Stimulated activated CD4-positive, alpha-beta T cell treated with anti-CD3 and anti-CD28 coated beads, Interleukin-4, amount 100 ng/mL, for 48 hours (primary cell): Measurements from ENCODE around the gene IDH3B.

ENCODE experiments used
- DNase-seq, 2 donors: peaks; one replicate each; pipeline ENCODE4 v3.0.0-alpha.2; 2020; ENCODE audit warnings: low read depth in 2 of 2

Gene IDH3B

DNA sequence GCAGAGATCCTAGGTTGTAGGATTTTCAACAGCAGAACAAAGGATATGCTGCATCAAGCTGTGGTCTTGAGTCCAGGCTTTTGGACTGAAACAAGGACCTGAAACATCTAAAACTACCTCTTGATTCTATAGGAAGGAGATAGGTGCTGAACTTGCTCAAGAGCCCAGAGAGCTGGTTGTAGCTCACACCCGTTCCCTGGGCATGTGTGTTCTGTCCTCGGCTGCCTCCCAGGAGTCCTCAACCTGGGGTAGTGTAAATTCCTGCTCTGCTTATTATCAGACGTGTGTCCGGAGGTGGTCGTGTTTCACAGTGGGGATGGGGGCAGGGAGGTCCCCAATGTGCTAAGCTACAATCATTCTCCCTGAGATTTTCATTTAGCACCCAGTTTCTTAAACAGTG lies 6.8 kb downstream of the IDH3B start:
- no peak for DNase-seq

DNA sequence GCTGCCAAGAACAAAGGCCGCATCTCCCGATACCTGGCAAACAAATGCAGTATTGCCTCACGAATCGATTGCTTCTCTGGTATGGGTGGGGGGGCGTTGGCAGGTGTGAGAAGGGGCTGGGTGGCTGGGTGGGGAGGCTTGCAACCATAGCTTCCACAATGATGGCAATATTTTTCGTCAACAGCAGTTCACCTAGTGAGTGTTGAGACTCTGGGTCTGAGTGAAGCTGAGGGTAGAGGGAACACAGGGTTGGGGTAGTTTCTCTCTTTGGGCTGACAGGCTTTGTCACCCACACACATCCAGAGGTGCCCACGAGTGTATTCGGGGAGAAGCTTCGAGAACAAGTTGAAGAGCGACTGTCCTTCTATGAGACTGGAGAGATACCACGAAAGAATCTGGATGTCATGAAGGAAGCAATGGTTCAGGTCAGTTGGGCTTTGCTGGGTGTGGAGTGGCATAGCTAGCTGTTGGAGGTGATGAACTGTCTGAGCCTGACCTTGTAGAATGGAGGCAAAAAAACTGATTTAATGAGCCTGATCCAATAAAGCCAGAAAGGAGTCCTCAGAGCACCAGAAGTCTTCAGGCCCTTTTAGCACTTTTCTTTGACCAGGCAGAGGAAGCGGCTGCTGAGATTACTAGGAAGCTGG lies 7.4 kb downstream of the IDH3B start:
- DNase-seq: no peak

DNA sequence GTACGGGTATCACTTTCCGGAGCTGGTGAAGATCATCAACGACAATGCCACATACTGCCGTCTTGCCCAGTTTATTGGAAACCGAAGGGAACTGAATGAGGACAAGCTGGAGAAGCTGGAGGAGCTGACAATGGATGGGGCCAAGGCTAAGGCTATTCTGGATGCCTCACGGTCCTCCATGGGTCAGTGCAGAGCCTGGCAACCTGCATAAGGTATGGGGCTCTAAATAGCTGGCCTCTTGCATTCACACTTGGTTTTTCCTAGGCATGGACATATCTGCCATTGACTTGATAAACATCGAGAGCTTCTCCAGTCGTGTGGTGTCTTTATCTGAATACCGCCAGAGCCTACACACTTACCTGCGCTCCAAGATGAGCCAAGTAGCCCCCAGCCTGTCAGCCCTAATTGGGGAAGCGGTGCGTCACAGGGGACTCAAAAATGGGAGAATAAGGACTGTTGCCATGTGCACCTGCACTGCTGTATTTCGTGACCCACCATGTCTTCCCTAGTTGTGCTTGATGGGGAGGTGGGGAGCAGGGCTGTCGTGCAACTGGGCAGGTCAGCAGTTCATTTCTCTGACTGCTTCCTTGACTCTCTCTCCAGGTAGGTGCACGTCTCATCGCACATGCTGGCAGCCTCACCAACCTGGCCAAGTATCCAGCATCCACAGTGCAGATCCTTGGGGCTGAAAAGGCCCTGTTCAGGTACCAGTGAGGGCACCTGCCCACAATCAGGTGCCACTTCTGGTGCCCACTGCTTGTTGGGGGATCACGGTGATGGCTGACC lies 8.5 kb downstream of the IDH3B start:
- no peak for DNase-seq

DNA sequence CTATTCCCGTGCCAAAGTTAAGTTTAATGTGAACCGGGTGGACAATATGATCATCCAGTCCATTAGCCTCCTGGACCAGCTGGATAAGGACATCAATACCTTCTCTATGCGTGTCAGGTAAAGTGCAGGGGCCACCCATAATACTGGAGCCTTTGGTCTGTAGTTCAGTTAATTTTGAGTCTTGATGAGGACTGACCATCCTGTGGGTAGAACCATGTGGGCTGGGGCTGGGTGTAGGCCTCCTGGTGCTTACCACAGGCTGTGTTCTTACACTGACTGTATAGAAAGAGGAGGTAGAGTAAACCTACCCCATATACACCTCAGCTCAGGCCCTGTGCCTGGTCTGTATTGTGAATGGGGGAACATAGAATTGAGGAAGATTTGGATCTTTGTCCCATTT lies 9.2 kb downstream of the IDH3B start:
- DNase-seq: no peak

DNA sequence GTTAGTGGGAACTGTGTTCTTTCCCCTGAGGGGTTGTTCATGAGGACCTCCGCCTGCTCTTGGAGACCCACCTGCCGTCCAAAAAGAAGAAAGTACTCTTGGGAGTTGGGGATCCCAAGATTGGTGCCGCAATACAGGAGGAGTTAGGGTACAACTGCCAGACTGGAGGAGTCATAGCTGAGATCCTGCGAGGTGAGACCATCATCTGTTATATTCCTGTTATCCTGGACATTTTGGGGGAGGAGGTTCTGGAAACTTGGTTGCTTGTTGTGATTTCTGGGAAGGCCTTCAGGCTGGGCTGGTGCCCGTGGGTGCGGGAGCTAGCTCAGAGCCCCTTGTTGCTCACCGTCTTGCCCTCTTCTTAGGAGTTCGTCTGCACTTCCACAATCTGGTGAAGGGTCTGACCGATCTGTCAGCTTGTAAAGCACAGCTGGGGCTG lies 9.6 kb downstream of the IDH3B start:
- DNase-seq: no peak

DNA sequence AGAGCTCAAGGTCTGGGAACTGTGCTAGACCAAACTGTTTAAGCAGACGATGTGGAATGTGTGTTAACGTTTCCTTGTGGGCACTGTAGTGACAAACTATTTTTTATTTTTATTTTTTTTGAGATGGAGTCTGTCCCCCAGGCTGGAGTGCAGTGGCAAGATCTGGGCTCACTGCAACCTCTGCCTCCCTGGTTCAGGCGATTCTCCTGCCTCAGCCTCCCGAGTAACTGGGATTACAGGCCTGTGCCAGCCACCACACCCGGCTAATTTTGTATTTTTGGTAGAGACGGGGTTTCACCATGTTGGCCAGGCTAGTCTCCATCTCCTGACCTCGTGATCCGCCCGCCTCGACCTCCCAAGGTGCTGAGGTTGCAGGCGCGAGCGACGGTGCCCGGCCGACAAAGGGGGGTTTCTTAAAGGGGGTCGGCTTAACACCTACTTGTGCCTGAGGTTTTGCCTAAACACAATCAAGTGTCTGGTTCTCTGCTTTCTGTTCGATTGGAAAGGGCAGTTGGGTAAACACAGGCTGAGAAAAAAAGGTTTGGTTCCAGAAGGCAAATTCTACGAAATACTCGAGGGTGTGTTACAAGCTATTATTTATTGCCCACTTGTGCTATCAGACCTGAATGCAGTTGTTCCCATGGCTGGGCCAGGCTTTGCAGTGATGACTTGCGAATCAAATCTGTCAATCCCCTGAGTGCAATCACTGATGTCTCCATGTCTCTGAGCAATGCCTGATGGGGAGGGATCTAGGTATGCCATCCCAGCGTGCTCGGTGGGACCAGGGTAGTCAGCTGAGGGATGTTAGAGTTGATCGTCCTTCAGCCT lies 10.2 kb downstream of the IDH3B start:
- DNase-seq: no peak

DNA sequence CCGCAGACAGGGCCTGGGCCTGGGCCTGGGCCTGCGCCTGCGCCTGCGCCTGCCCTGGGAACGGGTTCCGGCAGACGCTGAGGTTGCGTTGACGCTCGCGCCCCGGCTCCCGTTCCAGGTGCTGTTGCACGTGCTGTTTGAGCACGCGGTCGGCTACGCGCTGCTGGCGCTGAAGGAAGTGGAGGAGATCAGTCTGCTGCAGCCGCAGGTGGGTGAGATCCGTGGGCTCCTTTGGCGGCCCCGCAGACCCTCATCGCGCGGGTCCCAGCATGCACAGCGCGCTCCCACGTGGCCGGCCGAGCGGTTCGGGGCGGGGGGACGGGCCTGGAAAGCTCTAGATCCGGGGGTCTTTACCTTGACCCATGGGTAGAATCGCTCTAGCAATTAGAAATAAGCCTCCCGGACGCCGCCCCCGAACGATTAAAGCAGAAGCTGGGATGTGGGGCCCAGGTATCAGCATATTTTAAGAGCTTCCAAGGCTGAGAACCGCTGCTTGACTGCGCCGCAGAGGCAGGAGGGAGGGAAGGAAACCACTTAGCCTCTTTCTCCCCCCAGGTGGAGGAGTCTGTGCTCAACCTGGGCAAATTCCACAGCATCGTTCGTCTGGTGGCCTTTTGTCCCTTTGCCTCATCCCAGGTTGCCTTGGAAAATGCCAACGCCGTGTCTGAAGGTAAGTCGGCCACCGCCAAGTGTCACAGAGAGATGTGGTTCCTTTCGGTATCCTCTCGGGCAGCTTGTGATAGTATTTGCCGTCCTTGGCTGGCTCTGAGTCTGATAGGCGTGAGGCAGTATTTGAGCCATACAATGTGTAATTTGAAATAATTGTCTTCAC lies 11.1 kb downstream of the IDH3B start:
- DNase-seq: peak; percentile 38 to 48

DNA sequence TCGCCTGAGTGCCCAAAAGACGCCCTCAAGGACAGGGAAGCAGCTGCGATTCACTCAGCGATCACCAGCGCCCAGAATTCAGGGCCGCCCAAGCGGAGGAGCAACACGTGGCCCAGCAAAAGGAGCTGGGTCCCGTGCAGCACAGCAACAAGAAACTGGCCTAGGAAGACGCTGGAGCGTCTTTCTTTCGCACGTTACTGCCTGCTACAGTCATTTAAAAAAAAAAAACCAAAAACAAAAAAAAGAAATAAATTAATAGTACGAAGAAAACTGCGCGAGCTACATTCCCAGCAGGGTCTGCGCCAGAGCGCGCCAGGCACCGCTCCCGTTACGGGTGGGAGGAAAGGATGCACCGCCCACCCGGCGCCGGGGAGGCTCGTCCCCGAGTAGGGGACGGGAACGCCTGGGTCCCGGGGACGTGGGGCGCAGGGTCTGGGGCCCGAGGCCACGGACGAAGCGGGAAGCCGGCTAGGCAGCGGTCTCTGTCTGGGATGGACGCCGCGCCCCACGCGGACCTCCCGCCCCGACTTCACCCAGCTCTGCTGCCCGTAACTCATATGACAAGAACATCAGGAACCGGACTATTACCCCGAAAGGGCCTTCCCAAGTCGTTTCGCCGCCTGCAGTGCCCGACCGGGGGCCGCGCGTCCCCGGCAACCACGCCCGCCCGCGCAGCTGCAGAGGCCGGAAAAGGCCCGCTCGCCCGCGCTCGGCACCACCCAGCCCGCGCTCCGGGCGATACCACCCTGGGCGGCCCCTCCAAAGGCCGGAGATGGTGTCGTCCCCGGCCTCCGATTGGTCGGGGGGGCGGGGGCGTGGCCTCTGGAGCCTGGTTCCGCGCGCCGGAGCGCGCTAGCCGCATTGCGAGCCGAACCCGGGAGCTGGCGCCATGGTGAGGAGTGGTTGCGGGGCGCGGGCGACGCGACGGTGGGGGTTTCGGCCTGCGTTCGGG lies 12.0 kb downstream of the IDH3B start, which contains the start of gene NOP56:
Gene NOP56, plus strand, starts transcription at position 861 of the 952 bp plus-strand sequence. Its CDS starts 29 bp downstream, at position 890.
- DNase-seq: peak; percentile 91 to 92

DNA sequence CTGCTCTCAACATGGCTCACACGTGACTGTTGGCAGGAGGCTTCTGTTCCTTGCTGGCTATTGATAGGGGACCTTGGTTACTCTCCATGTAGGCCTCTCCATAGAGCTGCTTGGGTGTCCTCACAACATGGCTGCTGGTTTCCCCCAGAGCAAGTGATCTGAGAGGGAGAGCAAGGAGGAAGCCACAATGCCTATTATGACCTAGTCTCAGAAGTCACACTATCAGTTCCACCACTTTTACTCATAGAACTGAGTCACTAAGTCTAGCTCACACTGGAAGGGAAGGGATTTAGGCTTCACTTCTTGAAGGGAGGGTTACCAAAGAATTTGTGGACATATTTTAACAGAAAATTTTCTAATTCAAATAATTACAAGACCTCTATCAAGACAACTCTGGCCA lies 20.3 kb downstream of the IDH3B start:
- DNase-seq: no peak

DNA sequence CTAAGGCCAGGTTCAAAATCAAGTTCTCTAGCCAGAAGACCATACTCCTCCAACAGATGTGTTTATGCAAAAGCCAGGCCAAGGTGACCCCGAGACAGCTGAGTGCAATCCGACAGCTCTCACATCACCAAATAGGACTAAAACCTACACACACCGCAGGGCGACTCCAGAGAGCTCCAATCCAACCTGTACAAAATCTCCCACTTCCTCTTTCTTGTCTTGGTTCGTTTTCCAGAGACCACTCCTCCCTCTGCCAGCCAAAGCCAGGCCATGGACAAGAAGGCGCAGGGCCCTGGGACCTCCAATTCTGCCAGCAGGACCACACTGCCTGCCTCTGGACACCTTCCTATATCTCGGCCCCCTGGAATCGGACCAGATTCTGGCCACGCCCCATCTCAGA lies 23.1 kb downstream of the IDH3B start:
- no peak for DNase-seq

DNA sequence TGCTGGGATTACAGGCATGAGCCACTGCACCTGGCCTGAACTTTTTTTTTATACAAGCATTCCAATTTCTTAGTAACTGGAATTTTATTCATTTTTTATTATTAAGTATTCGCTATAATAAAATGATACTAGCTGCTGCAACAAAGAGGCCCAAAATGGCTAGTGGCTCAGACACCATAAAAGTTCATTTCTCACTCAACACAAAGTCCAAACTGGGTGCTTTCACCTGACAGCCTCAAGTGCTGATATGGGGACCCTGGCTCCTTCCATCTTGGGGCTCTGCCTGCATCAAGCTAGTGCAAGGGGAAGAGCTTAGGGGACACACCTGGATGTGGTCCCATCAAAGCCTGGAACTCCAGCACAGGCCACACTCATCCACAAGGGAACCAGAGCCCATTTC lies 23.8 kb downstream of the IDH3B start:
- DNase-seq: no peak

DNA sequence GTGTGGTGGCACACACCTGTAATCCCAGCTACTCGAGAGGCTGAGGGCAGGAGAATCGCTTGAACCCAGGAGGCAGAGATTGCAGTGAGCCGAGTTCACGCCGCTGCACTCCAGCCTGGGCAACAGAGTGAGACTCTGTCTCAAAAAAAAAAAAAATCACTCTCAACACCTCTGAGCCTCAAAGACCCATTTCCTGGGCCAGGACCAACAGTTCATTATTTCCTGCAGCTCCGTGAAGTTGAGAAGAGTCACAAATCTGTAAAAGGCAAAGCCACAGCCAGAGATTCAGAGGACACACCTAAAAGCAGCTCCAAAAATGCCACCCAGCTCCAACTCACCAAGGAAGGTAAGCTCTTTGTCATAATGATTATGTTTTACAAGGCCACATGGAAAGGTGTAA lies 26.8 kb downstream of the IDH3B start:
- no peak for DNase-seq

DNA sequence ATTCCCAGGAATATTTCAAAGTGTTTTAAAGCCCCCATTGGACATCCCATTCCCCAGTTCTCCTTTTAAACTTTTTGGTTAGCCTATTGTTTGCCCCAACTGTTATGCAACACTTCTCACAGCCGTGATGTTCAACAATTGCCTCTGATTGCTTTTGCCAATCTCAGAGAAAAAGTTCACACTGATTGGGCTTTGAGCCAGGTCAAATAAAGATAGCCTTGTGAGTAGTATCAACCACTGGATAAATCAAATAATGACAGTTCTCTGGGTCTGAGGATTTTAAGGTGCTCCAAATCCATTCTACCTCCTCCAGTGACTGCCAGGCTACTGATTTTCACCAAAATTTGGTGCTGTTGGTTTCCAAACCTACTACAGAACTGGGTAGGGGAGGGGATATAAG lies 30.6 kb downstream of the IDH3B start:
- DNase-seq: no peak

DNA sequence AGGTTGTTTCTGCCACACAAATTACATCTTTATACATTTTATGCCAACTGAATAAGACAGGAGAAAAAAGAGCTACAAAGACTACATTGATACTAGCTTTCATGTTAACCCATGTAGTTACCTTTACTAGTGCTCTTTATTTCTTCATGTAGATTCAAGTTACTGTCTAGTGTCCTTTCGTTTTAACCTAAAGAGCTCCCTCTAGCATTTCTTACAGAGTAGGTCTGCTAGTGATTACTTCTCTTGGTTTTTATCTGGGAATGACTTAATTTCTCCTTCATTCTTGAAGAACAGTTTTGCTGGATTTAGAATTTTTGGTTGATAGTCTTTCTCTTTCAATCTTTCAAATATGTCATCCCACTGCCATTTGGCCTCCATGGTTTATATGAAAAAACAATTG lies 32.8 kb downstream of the IDH3B start:
- DNase-seq: no peak

DNA sequence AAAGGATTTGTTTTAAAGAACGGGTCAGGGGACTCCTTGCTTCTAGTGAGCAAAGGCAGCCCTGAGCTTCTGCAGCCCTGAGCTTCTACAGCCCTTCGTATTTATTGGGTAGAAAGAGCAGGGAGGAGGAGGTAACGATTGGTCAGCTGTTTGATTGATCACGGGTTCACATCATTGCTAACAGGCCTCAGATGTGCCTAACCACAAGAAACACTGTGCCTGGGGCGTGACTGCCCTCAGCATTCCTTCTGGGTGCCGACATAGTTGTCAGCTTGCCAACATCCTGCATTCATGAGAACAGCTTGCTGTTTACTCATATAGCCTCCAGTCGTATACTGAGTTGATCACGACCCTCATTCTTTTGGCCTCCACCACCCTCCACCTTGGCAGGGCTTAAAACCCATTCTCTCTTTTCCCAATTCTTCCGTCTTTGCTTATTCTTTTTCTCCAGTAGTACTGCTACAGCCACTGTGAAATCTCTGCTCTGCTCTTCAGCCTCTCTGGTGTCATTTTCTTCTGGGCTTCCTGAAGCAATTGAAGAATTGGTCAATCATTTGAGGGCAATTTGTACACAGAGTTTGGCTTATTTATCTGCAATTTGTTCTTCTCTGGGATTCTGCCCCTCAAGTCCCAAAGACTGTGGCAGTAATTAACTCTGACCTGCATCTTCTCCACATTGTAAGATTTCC lies 37.0 kb downstream of the IDH3B start:
- no peak for DNase-seq

DNA sequence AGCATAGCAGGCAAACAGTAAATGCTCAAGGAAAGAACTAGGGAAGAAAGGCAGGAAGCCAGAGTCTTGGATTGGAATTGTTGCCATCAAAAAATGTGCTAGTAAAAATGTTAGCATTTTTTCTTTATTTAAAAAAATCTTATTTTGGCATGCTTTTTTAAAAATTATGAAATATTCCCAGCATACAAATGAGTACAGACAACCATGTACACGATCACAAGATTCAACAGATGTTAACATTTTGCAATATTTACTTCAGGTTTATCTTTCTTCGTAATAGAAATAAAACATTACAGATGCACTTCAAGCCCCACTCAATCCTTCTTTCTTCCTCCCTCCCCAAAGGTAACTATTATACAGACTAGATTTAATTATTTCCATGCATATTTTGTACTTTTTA lies 39.0 kb downstream of the IDH3B start:
- DNase-seq: no peak

DNA sequence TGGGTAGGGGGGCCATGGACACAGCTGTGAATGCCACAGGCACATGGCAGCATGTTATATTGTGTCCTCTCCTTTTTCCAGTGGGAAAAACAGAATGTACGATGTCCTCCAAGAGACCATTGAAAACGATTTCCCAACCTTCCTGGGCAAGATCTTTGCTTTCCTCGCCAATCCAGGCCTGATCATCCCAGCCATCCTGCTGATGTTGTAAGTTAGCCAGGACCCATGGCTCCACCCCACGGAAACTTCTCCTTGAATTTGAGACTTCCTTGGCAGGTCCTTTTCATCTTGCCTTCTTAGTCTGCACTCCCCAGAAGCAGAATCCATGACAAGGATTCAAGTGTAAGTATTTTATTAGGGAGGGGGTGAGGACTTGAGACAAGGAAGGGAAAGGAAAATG lies 39.8 kb downstream of the IDH3B start:
- no peak for DNase-seq

DNA sequence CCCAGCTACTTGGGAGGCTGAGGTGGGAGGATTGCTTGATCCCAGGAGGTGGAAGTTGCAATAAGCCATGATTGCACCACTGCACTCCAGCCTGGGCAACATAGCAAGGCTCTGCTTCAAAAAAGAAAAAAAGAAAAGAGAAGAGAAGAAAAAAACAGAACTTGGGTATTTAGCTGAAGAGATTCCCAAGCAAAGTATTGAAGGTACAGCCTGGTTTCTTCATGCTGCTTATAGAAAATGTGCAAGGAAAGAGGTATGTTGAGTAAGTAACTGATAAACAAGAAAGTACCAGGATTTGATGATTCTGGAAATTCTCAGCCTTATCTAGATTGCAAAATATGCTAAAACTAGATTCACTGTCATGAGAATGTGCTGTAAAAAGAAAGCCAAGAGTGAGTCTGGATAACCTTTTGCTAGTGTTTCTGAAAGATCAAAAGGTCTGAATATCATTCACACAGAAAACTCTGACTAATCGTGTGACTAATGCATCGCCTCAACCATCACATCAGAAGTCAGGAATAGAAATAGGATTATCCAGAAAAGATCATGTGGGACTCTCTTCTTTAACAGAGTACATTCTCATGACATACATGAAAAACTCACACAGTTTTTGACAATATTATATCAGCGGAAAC lies 43.9 kb downstream of the IDH3B start:
- no peak for DNase-seq

DNA sequence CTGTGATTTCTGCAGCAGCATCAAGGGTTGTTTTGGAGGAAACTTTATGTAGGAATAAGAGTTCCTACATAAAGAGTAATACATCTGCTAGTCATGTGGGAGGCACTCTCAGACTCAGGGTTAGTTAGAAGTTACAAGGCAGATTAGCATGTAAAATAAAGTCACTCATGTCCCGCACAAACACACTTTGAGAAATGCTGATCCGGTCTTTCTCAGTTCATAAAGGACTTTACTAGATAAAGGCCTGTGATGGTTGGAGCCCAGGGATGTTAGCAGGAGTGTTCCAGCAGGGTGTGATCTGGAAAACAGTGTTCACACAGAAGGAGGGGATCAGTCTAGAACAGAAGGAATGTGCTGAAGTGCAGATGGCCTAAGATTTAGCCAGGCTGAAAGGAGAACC lies 44.7 kb downstream of the IDH3B start:
- no peak for DNase-seq
